Measurements from ENCODE around the gene FOXM1.

Gene FOXM1

GRCh38 chr12:2877047-2877952 lies at the start of gene FOXM1, which contains the start of gene RHNO1:
Gene FOXM1 (minus strand): TSS chr12:2877174. CDS start chr12:2874478, 2,696 bp downstream.
Gene RHNO1 (plus strand): TSS chr12:2877223. CDS start chr12:2885367, 8,144 bp downstream.
- DNase-seq (ENCODE audit: insufficient read length, low spot score) (peak; percentile 89), FAIRE-seq (no peak)
- TF ChIP-seq POLR2A (IDR thresholded peaks at IDR 0.05; ENCODE audit: low read depth, low read length) = peak; percentile 74; the same call in 1 of the 2 replicates

- FAIRE-seq (no peak), DNase-seq (ENCODE audit: insufficient read length, low spot score) (no peak)
- no peak for TF ChIP-seq POLR2A (IDR thresholded peaks at IDR 0.05; ENCODE audit: low read depth, low read length)
These were observed 48.5 kb upstream of the FOXM1 start for GRCh38 chr12:2925322-2925995.

GRCh38 chr12:2924019-2924418 lies 47.0 kb upstream of the FOXM1 start:
- no peak for TF ChIP-seq POLR2A (IDR thresholded peaks at IDR 0.05; ENCODE audit: low read depth, low read length)
- DNase-seq (ENCODE audit: insufficient read length, low spot score) = peak; percentile 35
- FAIRE-seq = no peak

- DNase-seq (ENCODE audit: insufficient read length, low spot score) (no peak), FAIRE-seq (no peak)
- no peak for TF ChIP-seq POLR2A (IDR thresholded peaks at IDR 0.05; ENCODE audit: low read depth, low read length)
These were observed 46.1 kb upstream of the FOXM1 start for GRCh38 chr12:2923057-2923456.

- TF ChIP-seq POLR2A (IDR thresholded peaks at IDR 0.05; ENCODE audit: low read depth, low read length) = no peak
- FAIRE-seq (no peak), DNase-seq (ENCODE audit: insufficient read length, low spot score) (no peak)
These were observed 45.4 kb upstream of the FOXM1 start for GRCh38 chr12:2922329-2922728.

GRCh38 chr12:2919249-2919648 lies 42.3 kb upstream of the FOXM1 start:
- TF ChIP-seq POLR2A (IDR thresholded peaks at IDR 0.05; ENCODE audit: low read depth, low read length) = no peak
- DNase-seq (ENCODE audit: insufficient read length, low spot score) = no peak
- no peak for FAIRE-seq

GRCh38 chr12:2912216-2912575 lies 35.2 kb upstream of the FOXM1 start:
- DNase-seq (ENCODE audit: insufficient read length, low spot score) (no peak), FAIRE-seq (no peak)
- no peak for TF ChIP-seq POLR2A (IDR thresholded peaks at IDR 0.05; ENCODE audit: low read depth, low read length)

- FAIRE-seq = no peak
- no peak for DNase-seq (ENCODE audit: insufficient read length, low spot score)
- no peak for TF ChIP-seq POLR2A (IDR thresholded peaks at IDR 0.05; ENCODE audit: low read depth, low read length)
These were observed 27.3 kb upstream of the FOXM1 start for GRCh38 chr12:2904260-2904659.

- FAIRE-seq = no peak
- no peak for DNase-seq (ENCODE audit: insufficient read length, low spot score)
- no peak for TF ChIP-seq POLR2A (IDR thresholded peaks at IDR 0.05; ENCODE audit: low read depth, low read length)
These were observed 25.4 kb upstream of the FOXM1 start for GRCh38 chr12:2902272-2902880.

- no peak for TF ChIP-seq POLR2A (IDR thresholded peaks at IDR 0.05; ENCODE audit: low read depth, low read length)
- FAIRE-seq (no peak), DNase-seq (ENCODE audit: insufficient read length, low spot score) (no peak)
These were observed 23.7 kb upstream of the FOXM1 start for GRCh38 chr12:2900642-2901041.

GRCh38 chr12:2897418-2897817 lies 20.4 kb upstream of the FOXM1 start:
- no peak for DNase-seq (ENCODE audit: insufficient read length, low spot score)
- no peak for FAIRE-seq
- no peak for TF ChIP-seq POLR2A (IDR thresholded peaks at IDR 0.05; ENCODE audit: low read depth, low read length)

GRCh38 chr12:2895511-2895910 lies 18.5 kb upstream of the FOXM1 start:
- DNase-seq (ENCODE audit: insufficient read length, low spot score) (no peak), FAIRE-seq (no peak)
- TF ChIP-seq POLR2A (IDR thresholded peaks at IDR 0.05; ENCODE audit: low read depth, low read length) = no peak

GRCh38 chr12:2895051-2895451 lies 18.1 kb upstream of the FOXM1 start:
- no peak for TF ChIP-seq POLR2A (IDR thresholded peaks at IDR 0.05; ENCODE audit: low read depth, low read length)
- DNase-seq (ENCODE audit: insufficient read length, low spot score) (no peak), FAIRE-seq (no peak)

GRCh38 chr12:2893007-2893406 lies 16.0 kb upstream of the FOXM1 start:
- DNase-seq (ENCODE audit: insufficient read length, low spot score) = no peak
- TF ChIP-seq POLR2A (IDR thresholded peaks at IDR 0.05; ENCODE audit: low read depth, low read length) = no peak
- peak; percentile 41 for FAIRE-seq

Data from H54 (cell line).